Neural cell (in vitro differentiated cells): Measurements from ENCODE around the gene ICE2.

Experiments used
- EP300 ChIP-seq: fragments of 450-650 bp; conservative IDR thresholded peaks from 2 replicates; pipeline ENCODE4 v1.6.1; 2014; ENCODE audit warnings: antibody characterized with exemption, mild to moderate bottlenecking, moderate library complexity; ENCODE audit not compliant: poor library complexity, severe bottlenecking
- EZH2 ChIP-seq: fragments of 200-600, 300-800 bp; shearing (Covaris generic), sonication (generic); IDR thresholded peaks from 2 replicates; pipeline ENCODE4 v1.6.1; 2014; ENCODE audit warnings: antibody characterized with exemption, low read length, borderline replicate concordance, mild to moderate bottlenecking; ENCODE audit not compliant: insufficient read depth, poor library complexity, severe bottlenecking
- MXI1 ChIP-seq: fragments of 450-650 bp; conservative IDR thresholded peaks from 2 replicates; pipeline ENCODE4 v1.6.1; 2014; ENCODE audit warnings: antibody characterized with exemption, mild to moderate bottlenecking; ENCODE audit not compliant: poor library complexity, severe bottlenecking
- POLR2AphosphoS5 ChIP-seq: IDR thresholded peaks from 2 replicates; pipeline ENCODE4 v1.6.1; 2012
- RAD21 ChIP-seq: fragments of 450-650 bp; conservative IDR thresholded peaks from 2 replicates; pipeline ENCODE4 v1.6.1; 2014; ENCODE audit warnings: antibody characterized with exemption, mild to moderate bottlenecking, moderate library complexity
- SMC3 ChIP-seq: fragments of 450-650 bp; conservative IDR thresholded peaks from 2 replicates; pipeline ENCODE4 v1.6.1; 2014; ENCODE audit warnings: antibody characterized with exemption, mild to moderate bottlenecking, moderate library complexity; ENCODE audit not compliant: poor library complexity
- TF ChIP-seq, protein P1 (sequence below): fragments of 450-650 bp; IDR thresholded peaks from 2 replicates; pipeline ENCODE4 v1.5.1; 2014; ENCODE audit warnings: antibody characterized with exemption, mild to moderate bottlenecking, moderate library complexity; ENCODE audit not compliant: poor library complexity, severe bottlenecking
- TF ChIP-seq, protein P2 (sequence below): IDR thresholded peaks from 2 replicates; pipeline ENCODE4 v1.6.1; 2012; ENCODE audit warnings: borderline replicate concordance

DNA sequence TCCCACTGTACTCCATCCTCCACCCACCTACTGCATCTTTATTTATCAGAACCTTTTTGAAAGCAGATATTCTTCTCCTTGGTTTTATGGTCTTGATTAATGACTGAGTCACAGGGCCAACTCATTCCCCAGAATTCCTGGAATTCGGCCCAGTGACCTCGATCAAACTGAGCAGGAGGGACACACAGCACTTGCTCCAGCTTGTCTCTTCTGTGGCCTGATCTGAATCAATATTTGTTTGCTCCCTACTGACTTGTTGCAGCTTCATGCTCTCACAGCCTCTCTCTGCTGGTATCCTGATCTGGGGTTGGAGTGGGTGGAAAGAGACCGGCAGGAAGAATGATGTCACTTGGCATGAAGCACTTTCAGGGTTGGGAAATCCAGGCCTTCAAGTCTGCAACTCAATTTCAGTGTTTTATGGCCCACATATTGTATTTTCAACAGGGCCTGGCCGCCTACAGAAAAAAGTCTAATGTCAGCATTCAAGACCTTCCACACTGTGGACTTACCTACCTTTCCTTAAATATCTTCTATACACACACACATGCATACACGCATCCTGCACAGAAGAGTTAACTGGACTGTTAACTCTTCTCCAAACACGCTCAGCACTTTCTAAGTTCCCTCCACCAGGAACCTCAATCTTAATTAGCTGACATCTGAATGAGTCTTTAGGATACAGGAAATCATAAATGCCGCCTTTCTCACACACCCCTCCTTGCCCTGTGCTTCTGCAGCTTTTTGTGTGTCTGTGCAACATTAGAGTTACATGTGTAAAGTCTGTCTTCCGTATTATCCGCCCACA is 85.8 kb downstream of the ICE2 start:
- TF ChIP-seq, protein P1, sequence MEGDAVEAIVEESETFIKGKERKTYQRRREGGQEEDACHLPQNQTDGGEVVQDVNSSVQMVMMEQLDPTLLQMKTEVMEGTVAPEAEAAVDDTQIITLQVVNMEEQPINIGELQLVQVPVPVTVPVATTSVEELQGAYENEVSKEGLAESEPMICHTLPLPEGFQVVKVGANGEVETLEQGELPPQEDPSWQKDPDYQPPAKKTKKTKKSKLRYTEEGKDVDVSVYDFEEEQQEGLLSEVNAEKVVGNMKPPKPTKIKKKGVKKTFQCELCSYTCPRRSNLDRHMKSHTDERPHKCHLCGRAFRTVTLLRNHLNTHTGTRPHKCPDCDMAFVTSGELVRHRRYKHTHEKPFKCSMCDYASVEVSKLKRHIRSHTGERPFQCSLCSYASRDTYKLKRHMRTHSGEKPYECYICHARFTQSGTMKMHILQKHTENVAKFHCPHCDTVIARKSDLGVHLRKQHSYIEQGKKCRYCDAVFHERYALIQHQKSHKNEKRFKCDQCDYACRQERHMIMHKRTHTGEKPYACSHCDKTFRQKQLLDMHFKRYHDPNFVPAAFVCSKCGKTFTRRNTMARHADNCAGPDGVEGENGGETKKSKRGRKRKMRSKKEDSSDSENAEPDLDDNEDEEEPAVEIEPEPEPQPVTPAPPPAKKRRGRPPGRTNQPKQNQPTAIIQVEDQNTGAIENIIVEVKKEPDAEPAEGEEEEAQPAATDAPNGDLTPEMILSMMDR, result no peak
- no peak for TF ChIP-seq EZH2
- TF ChIP-seq, protein P2, sequence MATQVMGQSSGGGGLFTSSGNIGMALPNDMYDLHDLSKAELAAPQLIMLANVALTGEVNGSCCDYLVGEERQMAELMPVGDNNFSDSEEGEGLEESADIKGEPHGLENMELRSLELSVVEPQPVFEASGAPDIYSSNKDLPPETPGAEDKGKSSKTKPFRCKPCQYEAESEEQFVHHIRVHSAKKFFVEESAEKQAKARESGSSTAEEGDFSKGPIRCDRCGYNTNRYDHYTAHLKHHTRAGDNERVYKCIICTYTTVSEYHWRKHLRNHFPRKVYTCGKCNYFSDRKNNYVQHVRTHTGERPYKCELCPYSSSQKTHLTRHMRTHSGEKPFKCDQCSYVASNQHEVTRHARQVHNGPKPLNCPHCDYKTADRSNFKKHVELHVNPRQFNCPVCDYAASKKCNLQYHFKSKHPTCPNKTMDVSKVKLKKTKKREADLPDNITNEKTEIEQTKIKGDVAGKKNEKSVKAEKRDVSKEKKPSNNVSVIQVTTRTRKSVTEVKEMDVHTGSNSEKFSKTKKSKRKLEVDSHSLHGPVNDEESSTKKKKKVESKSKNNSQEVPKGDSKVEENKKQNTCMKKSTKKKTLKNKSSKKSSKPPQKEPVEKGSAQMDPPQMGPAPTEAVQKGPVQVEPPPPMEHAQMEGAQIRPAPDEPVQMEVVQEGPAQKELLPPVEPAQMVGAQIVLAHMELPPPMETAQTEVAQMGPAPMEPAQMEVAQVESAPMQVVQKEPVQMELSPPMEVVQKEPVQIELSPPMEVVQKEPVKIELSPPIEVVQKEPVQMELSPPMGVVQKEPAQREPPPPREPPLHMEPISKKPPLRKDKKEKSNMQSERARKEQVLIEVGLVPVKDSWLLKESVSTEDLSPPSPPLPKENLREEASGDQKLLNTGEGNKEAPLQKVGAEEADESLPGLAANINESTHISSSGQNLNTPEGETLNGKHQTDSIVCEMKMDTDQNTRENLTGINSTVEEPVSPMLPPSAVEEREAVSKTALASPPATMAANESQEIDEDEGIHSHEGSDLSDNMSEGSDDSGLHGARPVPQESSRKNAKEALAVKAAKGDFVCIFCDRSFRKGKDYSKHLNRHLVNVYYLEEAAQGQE, result no peak
- TF ChIP-seq RAD21, result no peak
- no peak for TF ChIP-seq POLR2AphosphoS5
- no peak for TF ChIP-seq EP300
- TF ChIP-seq MXI1, result no peak
- TF ChIP-seq SMC3, result no peak
